Measurements from ENCODE around the gene SEMA4D.

The SEMA4D gene

GRCh38 chr9:89534515-89535287 lies 36.8 kb upstream of the SEMA4D start:
- Mint-ChIP-seq H3K4me1 (ENCODE audit: low read depth) (peaks cover 87% of the 10 kb centered on the region), H3K9me3 (no peaks in the 10 kb centered on the region), H3K36me3 (ENCODE audit: low read depth) (peaks cover 6% of the 10 kb centered on the region), H3K27me3 (ENCODE audit: low read depth) (no peaks in the 10 kb centered on the region), H3K27ac (peak overlapping the region; percentile 95), H3K4me3 (peak overlapping the region; percentile 21)

DNA sequence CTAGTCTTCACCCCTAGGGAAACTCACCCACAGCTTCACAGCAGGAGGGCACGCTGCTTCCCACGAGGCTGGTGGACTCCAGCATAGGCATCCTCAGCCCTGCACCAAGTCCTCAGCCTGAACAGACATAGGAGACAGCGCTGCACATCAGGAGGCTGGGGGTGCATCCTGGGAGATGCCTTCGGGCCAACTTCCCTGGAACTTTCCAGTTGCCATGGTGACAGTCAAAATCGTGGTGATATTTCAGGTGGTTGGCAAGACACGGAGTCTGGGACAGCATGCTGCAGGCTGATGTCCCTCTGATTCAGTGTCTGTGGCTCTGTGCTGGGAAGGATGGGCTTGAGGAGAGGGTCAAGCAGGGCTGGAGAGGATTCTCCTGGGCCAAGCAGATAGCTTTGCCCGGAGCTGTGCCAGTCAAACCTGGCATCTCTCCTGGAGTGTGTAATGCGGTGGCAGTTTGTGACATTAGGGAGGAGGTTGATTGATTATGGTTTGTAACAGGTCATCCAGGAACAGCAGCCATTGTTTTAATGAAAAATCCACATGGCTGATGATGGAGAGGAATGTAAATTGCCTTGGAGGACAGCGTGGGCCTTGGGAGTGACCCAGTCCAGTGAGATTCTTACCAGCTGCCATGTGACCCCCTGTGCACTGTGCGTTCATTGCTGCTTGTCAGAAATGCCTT lies 35.6 kb upstream of the SEMA4D start:
- Mint-ChIP-seq H3K27ac (peak overlapping the region; percentile 95), H3K9me3 (no peaks in the 10 kb centered on the region), H3K36me3 (ENCODE audit: low read depth) (peaks cover 6% of the 10 kb centered on the region), H3K27me3 (ENCODE audit: low read depth) (no peaks in the 10 kb centered on the region), H3K4me1 (ENCODE audit: low read depth) (peaks cover 92% of the 10 kb centered on the region), H3K4me3 (peak overlapping the region; percentile 11)

DNA sequence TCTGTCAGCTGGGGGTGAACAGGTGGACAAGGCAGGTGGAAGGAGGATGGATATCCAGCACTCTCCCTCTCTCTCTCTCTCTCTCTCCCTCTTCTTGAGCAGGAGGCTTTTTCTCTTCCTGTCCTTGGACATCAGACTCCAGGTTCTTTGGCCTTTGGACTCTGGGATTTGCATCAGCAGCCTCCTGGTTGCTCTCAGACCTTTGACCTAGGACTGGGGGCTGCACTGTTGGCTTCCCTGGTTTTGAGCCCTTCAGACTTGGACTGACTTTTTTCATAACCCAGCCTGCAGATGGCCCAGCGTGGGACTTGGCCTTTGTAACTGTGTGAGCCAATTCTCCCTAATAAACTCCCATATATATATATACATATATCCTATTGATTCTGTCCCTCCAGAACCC lies 35.0 kb upstream of the SEMA4D start:
- Mint-ChIP-seq H3K4me1 (ENCODE audit: low read depth) (peaks cover 93% of the 10 kb centered on the region), H3K27me3 (ENCODE audit: low read depth) (no peaks in the 10 kb centered on the region), H3K4me3 (no peak overlapping the region), H3K27ac (peak overlapping the region; percentile 56), H3K36me3 (ENCODE audit: low read depth) (peaks cover 12% of the 10 kb centered on the region), H3K9me3 (peaks cover 4% of the 10 kb centered on the region)

GRCh38 chr9:89532478-89532877 lies 34.6 kb upstream of the SEMA4D start:
- Mint-ChIP-seq H3K27me3 (ENCODE audit: low read depth) (no peaks in the 10 kb centered on the region), H3K27ac (peak overlapping the region; percentile 56), H3K4me1 (ENCODE audit: low read depth) (peaks cover 92% of the 10 kb centered on the region), H3K36me3 (ENCODE audit: low read depth) (peaks cover 15% of the 10 kb centered on the region), H3K9me3 (peaks cover 9% of the 10 kb centered on the region), H3K4me3 (no peak overlapping the region)

GRCh38 chr9:89531766-89532165 lies 33.9 kb upstream of the SEMA4D start:
- H3K27ac Mint-ChIP-seq = no peak overlapping the region
- H3K36me3 Mint-ChIP-seq (ENCODE audit: low read depth) = peaks cover 18% of the 10 kb centered on the region
- no peak overlapping the region for H3K4me3 Mint-ChIP-seq
- no peaks in the 10 kb centered on the region for H3K27me3 Mint-ChIP-seq (ENCODE audit: low read depth)
- H3K4me1 Mint-ChIP-seq (ENCODE audit: low read depth) = peaks cover 90% of the 10 kb centered on the region
- H3K9me3 Mint-ChIP-seq = peaks cover 12% of the 10 kb centered on the region

DNA sequence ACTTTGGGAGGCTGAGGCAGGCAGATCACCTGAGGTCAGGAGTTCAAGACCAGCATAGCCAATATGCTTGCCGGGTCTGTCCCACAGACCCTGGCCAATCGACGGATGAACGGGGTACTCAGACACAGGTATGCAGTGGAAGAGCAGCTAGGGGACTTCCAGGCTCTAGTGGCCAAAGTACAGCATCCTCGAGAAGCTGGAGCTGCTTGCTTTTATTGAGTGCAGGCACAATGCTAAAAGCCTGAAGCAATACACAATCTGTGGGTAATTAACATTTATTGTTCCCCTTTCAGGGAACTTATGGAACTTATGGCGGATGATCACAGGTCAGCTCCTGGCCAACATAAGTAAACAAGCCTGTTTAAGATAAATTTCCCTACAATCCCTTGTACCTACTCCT lies 32.8 kb upstream of the SEMA4D start:
- Mint-ChIP-seq H3K9me3 (peaks cover 12% of the 10 kb centered on the region), H3K4me3 (peak overlapping the region; percentile 16), H3K36me3 (ENCODE audit: low read depth) (peaks cover 18% of the 10 kb centered on the region), H3K27me3 (ENCODE audit: low read depth) (no peaks in the 10 kb centered on the region), H3K27ac (peak overlapping the region; percentile 58), H3K4me1 (ENCODE audit: low read depth) (peaks cover 90% of the 10 kb centered on the region)

GRCh38 chr9:89529243-89530035 lies 31.5 kb upstream of the SEMA4D start:
- Mint-ChIP-seq H3K27me3 (ENCODE audit: low read depth) (no peaks in the 10 kb centered on the region), H3K27ac (peak overlapping the region; percentile 69), H3K4me1 (ENCODE audit: low read depth) (peaks cover 88% of the 10 kb centered on the region), H3K4me3 (peak overlapping the region; percentile 20), H3K9me3 (peaks cover 12% of the 10 kb centered on the region), H3K36me3 (ENCODE audit: low read depth) (peaks cover 18% of the 10 kb centered on the region)

DNA sequence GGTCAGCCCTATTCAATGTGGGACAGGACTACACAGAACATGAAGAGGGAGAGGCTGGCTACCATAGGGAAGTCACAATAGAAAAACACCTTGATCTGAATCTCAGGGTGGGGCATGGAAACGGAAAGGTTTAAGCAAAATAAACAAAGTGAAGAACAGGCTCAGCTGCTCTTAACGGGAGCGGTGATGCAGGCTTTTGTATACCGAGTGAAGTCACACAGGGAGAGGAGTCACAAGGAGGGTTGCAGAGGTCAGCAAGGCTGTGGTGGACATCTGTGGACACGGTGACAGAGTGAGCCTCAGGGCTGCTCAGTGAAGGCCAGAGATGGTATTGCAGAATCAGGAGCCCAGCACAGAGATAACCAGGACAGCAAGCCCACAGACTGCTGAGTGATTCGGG lies 30.6 kb upstream of the SEMA4D start:
- Mint-ChIP-seq H3K27me3 (ENCODE audit: low read depth) (no peaks in the 10 kb centered on the region), H3K27ac (peak overlapping the region; percentile 69), H3K9me3 (peaks cover 12% of the 10 kb centered on the region), H3K36me3 (ENCODE audit: low read depth) (peaks cover 18% of the 10 kb centered on the region), H3K4me1 (ENCODE audit: low read depth) (peaks cover 89% of the 10 kb centered on the region), H3K4me3 (peak overlapping the region; percentile 8)

GRCh38 chr9:89528131-89528530 lies 30.2 kb upstream of the SEMA4D start:
- Mint-ChIP-seq H3K36me3 (ENCODE audit: low read depth) (peaks cover 18% of the 10 kb centered on the region), H3K9me3 (peaks cover 12% of the 10 kb centered on the region), H3K4me1 (ENCODE audit: low read depth) (peaks cover 89% of the 10 kb centered on the region), H3K27ac (peak overlapping the region; percentile 69), H3K4me3 (peak overlapping the region; percentile 11), H3K27me3 (ENCODE audit: low read depth) (no peaks in the 10 kb centered on the region)

DNA sequence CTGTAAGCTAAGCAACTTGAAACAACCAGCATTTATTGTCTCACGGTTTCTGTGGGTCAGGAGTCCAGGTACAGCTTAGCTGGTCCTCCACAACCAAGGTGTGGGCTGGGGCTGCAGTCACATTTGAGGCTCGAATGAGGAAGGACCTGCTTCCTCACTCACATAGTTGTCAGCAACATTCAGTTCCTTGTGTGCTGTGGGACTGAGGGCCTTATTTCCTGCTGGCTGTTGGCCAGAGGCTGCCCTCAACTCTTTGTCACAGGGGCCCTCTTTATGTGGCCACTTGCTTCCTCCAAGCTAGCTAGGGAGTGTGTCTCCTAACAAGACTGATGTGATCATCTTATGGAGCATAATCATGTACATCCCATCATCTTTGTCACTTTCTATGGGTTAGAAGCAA lies 29.2 kb upstream of the SEMA4D start:
- H3K4me3 Mint-ChIP-seq = no peak overlapping the region

GRCh38 chr9:89526667-89527066 lies 28.8 kb upstream of the SEMA4D start:
- Mint-ChIP-seq H3K27ac (no peak overlapping the region), H3K4me1 (ENCODE audit: low read depth) (peaks cover 85% of the 10 kb centered on the region), H3K4me3 (no peak overlapping the region), H3K27me3 (ENCODE audit: low read depth) (no peaks in the 10 kb centered on the region), H3K9me3 (peaks cover 12% of the 10 kb centered on the region), H3K36me3 (ENCODE audit: low read depth) (peaks cover 18% of the 10 kb centered on the region)

More for the DNA sequence above, 29.2 kb upstream of the SEMA4D start:
- Mint-ChIP-seq H3K4me1 (ENCODE audit: low read depth) (peaks cover 87% of the 10 kb centered on the region), H3K36me3 (ENCODE audit: low read depth) (peaks cover 18% of the 10 kb centered on the region), H3K9me3 (peaks cover 12% of the 10 kb centered on the region), H3K27ac (peak overlapping the region; percentile 52), H3K27me3 (ENCODE audit: low read depth) (no peaks in the 10 kb centered on the region)

- peak overlapping the region; percentile 52 for H3K27ac Mint-ChIP-seq
- peak overlapping the region; percentile 38 for H3K4me3 Mint-ChIP-seq
- peaks cover 12% of the 10 kb centered on the region for H3K9me3 Mint-ChIP-seq
- no peaks in the 10 kb centered on the region for H3K27me3 Mint-ChIP-seq (ENCODE audit: low read depth)
- peaks cover 82% of the 10 kb centered on the region for H3K4me1 Mint-ChIP-seq (ENCODE audit: low read depth)
- H3K36me3 Mint-ChIP-seq (ENCODE audit: low read depth) = peaks cover 18% of the 10 kb centered on the region
These were observed 27.8 kb upstream of the SEMA4D start for GRCh38 chr9:89525446-89526374.

- Mint-ChIP-seq H3K4me1 (ENCODE audit: low read depth) (peaks cover 82% of the 10 kb centered on the region), H3K27me3 (ENCODE audit: low read depth) (no peaks in the 10 kb centered on the region), H3K36me3 (ENCODE audit: low read depth) (peaks cover 16% of the 10 kb centered on the region), H3K27ac (peak overlapping the region; percentile 98), H3K9me3 (peaks cover 12% of the 10 kb centered on the region), H3K4me3 (peak overlapping the region; percentile 17)
These were observed 27.1 kb upstream of the SEMA4D start for GRCh38 chr9:89524963-89525362.

- Mint-ChIP-seq H3K4me3 (peak overlapping the region; percentile 77), H3K4me1 (ENCODE audit: low read depth) (peaks cover 81% of the 10 kb centered on the region), H3K9me3 (peaks cover 12% of the 10 kb centered on the region), H3K27ac (peak overlapping the region; percentile 98), H3K27me3 (ENCODE audit: low read depth) (no peaks in the 10 kb centered on the region), H3K36me3 (ENCODE audit: low read depth) (peaks cover 20% of the 10 kb centered on the region)
These were observed 26.0 kb upstream of the SEMA4D start for GRCh38 chr9:89523948-89524347.

All from T-helper 1 cell treated with Interleukin-12 subunit alpha and Interleukin-12 subunit beta and Interleukin-4 antibody, amounts not matched to agents 30 μg/mL and 1 μg/mL, for 36 hours (primary cell).